GM12864 (cell line): ENCODE data around the gene NRAP.

Experiments used
- DNase-seq: peaks from one replicate; pipeline ENCODE4 v3.0.0-alpha.2; 2011; ENCODE audit warnings: low read depth
- H3K4me3 ChIP-seq: 2 replicates; pipeline ENCODE4 v1.5.1; 2011; ENCODE audit warnings: mild to moderate bottlenecking, low read depth, low read length, control low read depth
- TF ChIP-seq, protein P1 (sequence below): IDR thresholded peaks from 2 replicates; pipeline ENCODE4 v1.5.1; 2011; ENCODE audit warnings: low read depth, mild to moderate bottlenecking, moderate library complexity, low read length, control low read depth, inconsistent platforms; ENCODE audit errors: missing control alignments

The NRAP gene

DNA sequence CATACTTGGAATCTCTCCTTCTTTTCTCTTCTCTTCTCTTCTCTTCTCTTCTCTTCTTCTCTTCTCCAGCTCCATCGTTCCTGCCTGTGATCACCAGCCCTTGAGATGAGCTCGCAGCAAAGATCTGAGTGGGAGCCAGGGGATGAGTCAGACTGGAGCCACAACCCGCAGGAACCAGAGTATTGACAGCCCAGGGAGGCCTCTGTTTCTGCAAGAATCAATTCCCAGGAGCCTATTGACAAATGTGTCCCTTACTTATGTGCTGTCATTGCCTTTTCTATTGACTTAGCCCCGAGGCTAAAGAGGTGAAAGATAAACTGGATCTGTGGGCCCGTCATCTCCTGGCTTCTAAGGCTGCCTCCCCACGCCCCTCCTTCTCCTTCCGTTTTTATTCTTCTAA, 124.1 kb downstream of the NRAP start:
- TF ChIP-seq, protein P1, sequence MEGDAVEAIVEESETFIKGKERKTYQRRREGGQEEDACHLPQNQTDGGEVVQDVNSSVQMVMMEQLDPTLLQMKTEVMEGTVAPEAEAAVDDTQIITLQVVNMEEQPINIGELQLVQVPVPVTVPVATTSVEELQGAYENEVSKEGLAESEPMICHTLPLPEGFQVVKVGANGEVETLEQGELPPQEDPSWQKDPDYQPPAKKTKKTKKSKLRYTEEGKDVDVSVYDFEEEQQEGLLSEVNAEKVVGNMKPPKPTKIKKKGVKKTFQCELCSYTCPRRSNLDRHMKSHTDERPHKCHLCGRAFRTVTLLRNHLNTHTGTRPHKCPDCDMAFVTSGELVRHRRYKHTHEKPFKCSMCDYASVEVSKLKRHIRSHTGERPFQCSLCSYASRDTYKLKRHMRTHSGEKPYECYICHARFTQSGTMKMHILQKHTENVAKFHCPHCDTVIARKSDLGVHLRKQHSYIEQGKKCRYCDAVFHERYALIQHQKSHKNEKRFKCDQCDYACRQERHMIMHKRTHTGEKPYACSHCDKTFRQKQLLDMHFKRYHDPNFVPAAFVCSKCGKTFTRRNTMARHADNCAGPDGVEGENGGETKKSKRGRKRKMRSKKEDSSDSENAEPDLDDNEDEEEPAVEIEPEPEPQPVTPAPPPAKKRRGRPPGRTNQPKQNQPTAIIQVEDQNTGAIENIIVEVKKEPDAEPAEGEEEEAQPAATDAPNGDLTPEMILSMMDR: no peak
- DNase-seq: no peak
- no peak overlapping the region for H3K4me3 ChIP-seq
